ENCODE measurements around the gene RFK. TPM values are rescaled to one million over a fixed set of nuclear protein-coding genes. Genes with fewer than 3 reads are reported as not detected.
A peak's percentile ranks its signal among the peaks of the same experiment; 100 is the strongest.

Gene RFK
- total and polyA plus RNA-seq, 7 donors: 12.9 to 145 (median 23.5) TPM

DNA sequence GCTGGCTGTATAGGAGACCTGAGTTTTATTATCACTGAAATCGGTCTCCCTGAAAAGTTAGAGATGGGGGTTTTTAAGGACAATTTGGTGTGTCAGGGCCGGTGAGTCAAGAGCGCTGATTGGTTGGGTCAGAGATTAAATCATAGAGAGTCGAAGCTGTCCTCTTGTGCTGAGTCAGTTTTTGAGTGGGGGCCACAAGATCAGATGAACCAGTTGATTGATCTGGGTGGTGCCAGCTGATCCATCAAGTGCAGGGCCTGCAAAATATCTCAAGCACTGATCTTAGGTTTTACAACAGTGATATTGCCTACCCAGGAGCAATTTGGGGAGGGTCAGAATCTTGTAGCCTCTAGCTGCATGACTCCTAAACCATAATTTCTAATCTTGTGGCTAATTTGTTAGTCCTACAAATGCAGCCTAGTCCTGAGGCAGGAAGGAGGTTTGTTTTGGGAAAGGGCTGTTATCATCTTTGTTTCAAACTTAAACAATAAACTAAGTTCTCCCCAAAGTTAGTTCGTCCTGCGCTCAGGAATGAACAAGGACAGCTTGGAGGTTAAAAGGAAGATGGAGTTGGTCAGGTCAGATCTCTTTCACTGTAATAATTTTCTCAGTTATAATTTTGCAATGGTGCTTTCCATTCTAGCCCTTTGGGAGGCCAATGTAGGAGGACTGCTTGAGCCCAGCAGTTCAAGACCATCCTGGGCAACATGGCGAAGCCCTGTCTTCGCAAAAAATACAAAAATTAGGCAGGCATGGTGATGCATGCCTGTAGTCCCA, 31.6 kb upstream of the RFK start:
- Histone ChIP-seq H3K4me3 (no peak overlapping the region), H3K27me3 (no peaks in the 10 kb centered on the region), H3K9me3 (no peaks in the 10 kb centered on the region), H3K36me3 (no peaks in the 10 kb centered on the region), H3K4me1 (no peaks in the 10 kb centered on the region), H3K27ac (no peak overlapping the region)
- intact Hi-C loops (cut with DNase I): no loop called here
- no peak for DNase-seq
- TF ChIP-seq EP300 (IDR thresholded peaks at IDR 0.05) (no peak), POLR2AphosphoS5 (IDR thresholded peaks at IDR 0.05) (no peak)
- TF ChIP-seq, protein P1, sequence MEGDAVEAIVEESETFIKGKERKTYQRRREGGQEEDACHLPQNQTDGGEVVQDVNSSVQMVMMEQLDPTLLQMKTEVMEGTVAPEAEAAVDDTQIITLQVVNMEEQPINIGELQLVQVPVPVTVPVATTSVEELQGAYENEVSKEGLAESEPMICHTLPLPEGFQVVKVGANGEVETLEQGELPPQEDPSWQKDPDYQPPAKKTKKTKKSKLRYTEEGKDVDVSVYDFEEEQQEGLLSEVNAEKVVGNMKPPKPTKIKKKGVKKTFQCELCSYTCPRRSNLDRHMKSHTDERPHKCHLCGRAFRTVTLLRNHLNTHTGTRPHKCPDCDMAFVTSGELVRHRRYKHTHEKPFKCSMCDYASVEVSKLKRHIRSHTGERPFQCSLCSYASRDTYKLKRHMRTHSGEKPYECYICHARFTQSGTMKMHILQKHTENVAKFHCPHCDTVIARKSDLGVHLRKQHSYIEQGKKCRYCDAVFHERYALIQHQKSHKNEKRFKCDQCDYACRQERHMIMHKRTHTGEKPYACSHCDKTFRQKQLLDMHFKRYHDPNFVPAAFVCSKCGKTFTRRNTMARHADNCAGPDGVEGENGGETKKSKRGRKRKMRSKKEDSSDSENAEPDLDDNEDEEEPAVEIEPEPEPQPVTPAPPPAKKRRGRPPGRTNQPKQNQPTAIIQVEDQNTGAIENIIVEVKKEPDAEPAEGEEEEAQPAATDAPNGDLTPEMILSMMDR (IDR thresholded peaks at IDR 0.05): no peak
- WGBS, 2 donors: 94 to 96% methylated on average over 8 of the region's 8 CpGs

DNA sequence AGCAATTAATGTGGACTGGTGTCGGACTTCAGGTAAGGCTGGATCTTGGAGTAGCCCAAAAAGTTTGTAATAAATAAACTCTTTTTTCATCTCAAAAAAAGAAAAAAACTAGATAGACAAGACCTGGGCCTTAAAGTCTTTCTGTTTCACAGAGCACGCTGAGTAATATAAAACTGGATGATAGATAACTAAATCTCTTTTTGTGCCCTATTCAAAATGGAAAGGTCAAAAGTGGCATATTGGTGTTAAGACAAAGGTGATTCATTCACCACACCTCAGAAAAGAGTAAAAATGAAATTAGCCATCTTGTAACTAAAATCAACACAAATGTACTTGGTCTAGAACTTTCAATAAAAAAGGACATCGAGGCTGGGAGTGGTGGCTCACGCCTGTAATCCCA, 30.3 kb upstream of the RFK start:
- TF ChIP-seq, protein P1 (IDR thresholded peaks at IDR 0.05): no peak

DNA sequence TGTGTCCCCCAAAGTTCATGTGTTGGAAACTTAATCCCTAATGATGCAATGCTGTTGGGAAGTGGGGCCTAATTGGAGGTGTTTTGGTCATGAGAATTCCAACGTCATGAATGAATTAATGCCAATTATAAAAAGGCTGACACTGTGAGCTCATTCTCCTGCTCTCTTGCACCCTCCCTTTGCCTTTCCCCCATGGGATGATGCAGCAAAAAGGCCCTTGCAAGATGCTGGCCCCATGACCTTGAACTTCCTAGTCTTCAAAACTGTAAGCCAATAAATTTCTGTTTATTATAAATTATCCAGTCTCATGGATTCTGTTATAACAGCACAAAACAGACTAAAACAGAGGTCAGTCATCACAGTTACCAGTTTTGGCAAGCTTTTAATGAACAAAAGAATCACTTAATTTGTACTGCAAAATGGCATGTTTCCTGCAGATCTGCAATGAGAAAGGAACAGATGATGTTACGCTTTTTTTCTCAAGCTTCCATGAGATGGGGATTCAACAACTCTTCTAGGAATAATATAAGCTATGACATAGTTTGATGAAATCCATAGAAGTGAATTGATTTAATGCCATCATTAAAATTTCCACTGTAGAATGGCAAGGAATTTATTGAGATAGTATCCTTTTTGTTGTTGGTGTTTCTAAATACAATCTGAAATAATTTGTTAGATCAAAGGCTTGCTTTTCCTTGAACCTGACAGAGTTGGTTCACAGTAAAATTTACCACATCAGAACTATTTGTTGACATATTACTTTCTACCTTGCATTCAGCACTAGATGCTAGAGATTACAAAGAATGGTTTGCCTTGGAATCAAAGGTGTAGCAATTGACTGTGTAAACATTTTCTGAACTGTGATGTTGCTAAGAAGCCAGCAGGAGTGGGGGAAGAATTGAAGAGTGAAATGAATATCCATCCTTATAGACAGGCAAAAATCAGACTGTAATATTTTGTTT, 29.3 kb upstream of the RFK start:
- Histone ChIP-seq H3K27ac (no peak overlapping the region), H3K27me3 (no peaks in the 10 kb centered on the region), H3K4me3 (no peak overlapping the region), H3K36me3 (no peaks in the 10 kb centered on the region), H3K4me1 (no peaks in the 10 kb centered on the region), H3K9me3 (no peaks in the 10 kb centered on the region)
- TF ChIP-seq, protein P1 (IDR thresholded peaks at IDR 0.05): no peak
- TF ChIP-seq EP300 (IDR thresholded peaks at IDR 0.05) (no peak), POLR2A (IDR thresholded peaks at IDR 0.05) (no peak), POLR2AphosphoS5 (IDR thresholded peaks at IDR 0.05) (no peak)
- 46 to 73% methylated on average over 2 of the region's 2 CpGs for WGBS, 2 donors
- DNase-seq: no peak
- intact Hi-C loops (cut with DNase I): no loop called here

More for the DNA sequence above, 30.3 kb upstream of the RFK start:
- Histone ChIP-seq H3K36me3 (no peaks in the 10 kb centered on the region), H3K4me3 (no peak overlapping the region), H3K4me1 (no peaks in the 10 kb centered on the region), H3K9me3 (no peaks in the 10 kb centered on the region), H3K27me3 (no peaks in the 10 kb centered on the region), H3K27ac (no peak overlapping the region)
- DNase-seq: no peak
- 85 to 87% methylated on average over 4 of the region's 4 CpGs for WGBS, 2 donors
- intact Hi-C loops (cut with DNase I): no loop called here

DNA sequence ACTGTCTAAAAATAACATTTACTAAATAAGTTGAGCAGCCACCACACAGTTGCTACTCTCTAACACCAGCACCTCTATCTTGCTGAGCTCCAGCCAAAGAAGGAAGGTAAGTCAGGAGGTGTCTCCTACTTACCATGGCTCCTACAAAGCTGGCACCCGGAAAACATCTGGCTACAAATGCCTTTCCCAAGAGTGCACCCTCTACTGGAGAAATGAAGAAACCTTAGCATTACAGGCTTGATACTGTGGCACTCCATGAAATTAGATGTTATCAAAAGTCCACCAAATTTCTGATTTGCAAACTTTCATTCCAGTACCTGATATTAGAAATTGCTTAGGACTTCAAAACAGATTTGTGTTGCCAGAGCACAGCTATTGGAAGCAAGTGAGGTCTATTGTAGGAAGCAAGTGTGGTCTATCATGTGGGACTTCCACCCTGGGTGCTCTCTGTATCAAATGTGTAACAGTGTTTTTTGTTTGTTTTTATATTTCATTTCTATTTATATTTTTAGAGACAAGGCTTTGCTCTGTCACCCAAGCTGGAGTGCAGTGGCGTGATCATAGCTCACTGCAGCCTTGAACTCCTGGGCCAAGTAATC, 25.7 kb upstream of the RFK start:
- Histone ChIP-seq H3K27ac (no peak overlapping the region), H3K9me3 (no peaks in the 10 kb centered on the region), H3K36me3 (no peaks in the 10 kb centered on the region), H3K27me3 (no peaks in the 10 kb centered on the region), H3K4me1 (no peaks in the 10 kb centered on the region), H3K4me3 (no peak overlapping the region)
- 57 to 73% methylated on average over 2 of the region's 2 CpGs for WGBS, 2 donors
- intact Hi-C loops (cut with DNase I): no loop called here
- no peak for TF ChIP-seq POLR2A (IDR thresholded peaks at IDR 0.05)
- TF ChIP-seq, protein P1 (IDR thresholded peaks at IDR 0.05): peak in 1 of 4 experiments; percentile 37
- TF ChIP-seq POLR2AphosphoS5 (IDR thresholded peaks at IDR 0.05): no peak
- TF ChIP-seq EP300 (IDR thresholded peaks at IDR 0.05): no peak
- no peak for DNase-seq

Data from sigmoid colon (tissue), 7 donors.